ENCODE measurements around the gene C16orf78. TPM values are rescaled to one million over a fixed set of nuclear protein-coding genes. Genes with fewer than 3 reads are reported as not detected.

Gene C16orf78
- total RNA-seq, 4 donors from 2014 or later: not detected

DNA sequence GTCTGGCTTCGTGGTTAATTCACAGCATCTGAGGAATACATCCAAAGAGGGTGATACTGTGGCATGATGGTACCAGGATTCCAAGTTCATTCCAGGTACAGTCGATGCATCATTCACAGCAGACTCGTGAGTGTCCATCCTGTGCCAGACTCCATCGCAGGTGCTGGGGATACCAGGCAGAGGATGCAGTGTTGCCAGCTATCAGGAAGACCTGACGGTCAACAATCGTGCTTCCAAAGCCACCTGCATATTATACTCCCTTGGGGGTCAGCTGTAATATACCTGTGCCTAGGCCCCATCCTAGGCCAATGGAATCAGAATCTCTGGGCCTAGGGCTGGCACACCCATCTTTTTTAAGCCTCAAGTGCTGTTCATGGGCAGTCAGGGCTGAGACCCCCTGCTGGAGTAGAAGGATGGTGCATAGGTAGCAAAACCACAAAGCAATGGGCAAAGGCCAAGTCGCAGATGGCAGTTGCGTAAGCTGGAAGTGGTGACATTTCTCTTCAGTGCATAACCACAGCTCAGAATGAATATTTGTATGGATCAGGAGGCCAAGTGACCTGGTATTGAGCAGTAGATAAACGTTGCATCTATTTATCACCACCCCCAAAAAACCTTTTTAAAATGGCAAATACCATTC, 42.9 kb upstream of the C16orf78 start:
- no peaks in the 10 kb centered on the region for H3K27me3 ChIP-seq
- no peak for DNase-seq
- no peak overlapping the region for H3K4me3 ChIP-seq
- in situ Hi-C loops (cut with MboI; ENCODE audit: low sequenced_read_pairs in 4 of 4) (no loop called here), intact Hi-C loops (cut with DNase I; ENCODE audit: low total_unique reads) (no loop called here)
- H3K36me3 ChIP-seq: no peaks in the 10 kb centered on the region
- H3K27ac ChIP-seq: no peak overlapping the region
- ATAC-seq: no peak
- no peaks in the 10 kb centered on the region for H3K4me1 ChIP-seq
- no peak for TF ChIP-seq POLR2A (IDR thresholded peaks at IDR 0.05)
- TF ChIP-seq, protein P1, sequence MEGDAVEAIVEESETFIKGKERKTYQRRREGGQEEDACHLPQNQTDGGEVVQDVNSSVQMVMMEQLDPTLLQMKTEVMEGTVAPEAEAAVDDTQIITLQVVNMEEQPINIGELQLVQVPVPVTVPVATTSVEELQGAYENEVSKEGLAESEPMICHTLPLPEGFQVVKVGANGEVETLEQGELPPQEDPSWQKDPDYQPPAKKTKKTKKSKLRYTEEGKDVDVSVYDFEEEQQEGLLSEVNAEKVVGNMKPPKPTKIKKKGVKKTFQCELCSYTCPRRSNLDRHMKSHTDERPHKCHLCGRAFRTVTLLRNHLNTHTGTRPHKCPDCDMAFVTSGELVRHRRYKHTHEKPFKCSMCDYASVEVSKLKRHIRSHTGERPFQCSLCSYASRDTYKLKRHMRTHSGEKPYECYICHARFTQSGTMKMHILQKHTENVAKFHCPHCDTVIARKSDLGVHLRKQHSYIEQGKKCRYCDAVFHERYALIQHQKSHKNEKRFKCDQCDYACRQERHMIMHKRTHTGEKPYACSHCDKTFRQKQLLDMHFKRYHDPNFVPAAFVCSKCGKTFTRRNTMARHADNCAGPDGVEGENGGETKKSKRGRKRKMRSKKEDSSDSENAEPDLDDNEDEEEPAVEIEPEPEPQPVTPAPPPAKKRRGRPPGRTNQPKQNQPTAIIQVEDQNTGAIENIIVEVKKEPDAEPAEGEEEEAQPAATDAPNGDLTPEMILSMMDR (IDR thresholded peaks at IDR 0.05 in 4 of 5, conservative IDR thresholded peaks at IDR 0.05 in 1 of 5): no peak
- no peaks in the 10 kb centered on the region for H3K9me3 ChIP-seq

GRCh38 chr16:49332589-49333258, 40.9 kb upstream of the C16orf78 start:
- TF ChIP-seq, protein P1 (IDR thresholded peaks at IDR 0.05 in 4 of 5, conservative IDR thresholded peaks at IDR 0.05 in 1 of 5): no peak
- no peak for TF ChIP-seq POLR2A (IDR thresholded peaks at IDR 0.05)

DNA sequence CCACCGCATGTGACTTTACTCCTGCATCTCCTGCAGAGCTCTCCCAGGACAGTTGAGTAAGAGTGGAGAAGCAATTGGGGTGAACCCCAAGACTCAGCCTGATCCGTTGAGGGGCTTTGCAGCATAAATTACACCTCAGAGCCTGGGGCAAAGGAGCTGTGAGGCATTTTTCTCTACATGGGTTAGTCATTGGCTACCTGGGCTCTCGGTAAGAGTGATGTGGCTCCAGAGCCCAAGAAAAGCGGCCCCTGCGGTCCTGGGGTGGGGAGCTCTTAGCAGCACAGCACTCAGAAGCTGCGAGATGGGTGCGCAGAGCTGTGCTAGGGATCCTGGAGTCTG, 40.4 kb upstream of the C16orf78 start:
- intact Hi-C loops (cut with DNase I; ENCODE audit: low total_unique reads) (no loop called here), in situ Hi-C loops (cut with MboI; ENCODE audit: low sequenced_read_pairs in 4 of 4) (no loop called here)
- ATAC-seq: no peak

More at GRCh38 chr16:49332589-49333258, 40.9 kb upstream of the C16orf78 start:
- no peak for DNase-seq
- ATAC-seq: no peak
- Histone ChIP-seq H3K27me3 (peaks cover 0 to 4% (median 0%) of the 10 kb centered on the region in 3 donors), H3K4me3 (no peak overlapping the region), H3K27ac (no peak overlapping the region), H3K9me3 (no peaks in the 10 kb centered on the region), H3K36me3 (no peaks in the 10 kb centered on the region), H3K4me1 (no peaks in the 10 kb centered on the region)
- in situ Hi-C loops (cut with MboI; ENCODE audit: low sequenced_read_pairs in 4 of 4): no loop called here
- intact Hi-C loops (cut with DNase I; ENCODE audit: low total_unique reads): no loop called here

GRCh38 chr16:49335828-49336227, 37.8 kb upstream of the C16orf78 start:
- TF ChIP-seq, protein P1 (IDR thresholded peaks at IDR 0.05 in 4 of 5, conservative IDR thresholded peaks at IDR 0.05 in 1 of 5): no peak
- TF ChIP-seq POLR2A (IDR thresholded peaks at IDR 0.05): no peak
- H3K27ac ChIP-seq: no peak overlapping the region
- no peak for DNase-seq
- no peak for ATAC-seq
- intact Hi-C loops (cut with DNase I; ENCODE audit: low total_unique reads): no loop called here
- H3K9me3 ChIP-seq: no peaks in the 10 kb centered on the region
- peaks cover 0 to 14% (median 3%) of the 10 kb centered on the region in 3 donors for H3K27me3 ChIP-seq
- H3K36me3 ChIP-seq: no peaks in the 10 kb centered on the region
- in situ Hi-C loops (cut with MboI; ENCODE audit: low sequenced_read_pairs in 4 of 4): no loop called here
- no peak overlapping the region for H3K4me3 ChIP-seq
- no peaks in the 10 kb centered on the region for H3K4me1 ChIP-seq

More for the DNA sequence above, 40.4 kb upstream of the C16orf78 start:
- TF ChIP-seq, protein P1 (IDR thresholded peaks at IDR 0.05 in 4 of 5, conservative IDR thresholded peaks at IDR 0.05 in 1 of 5): no peak
- TF ChIP-seq POLR2A (IDR thresholded peaks at IDR 0.05): no peak
- H3K4me3 ChIP-seq: no peak overlapping the region
- H3K4me1 ChIP-seq: no peaks in the 10 kb centered on the region
- no peak for DNase-seq
- no peak overlapping the region for H3K27ac ChIP-seq
- no peaks in the 10 kb centered on the region for H3K9me3 ChIP-seq
- no peaks in the 10 kb centered on the region for H3K36me3 ChIP-seq
- H3K27me3 ChIP-seq: peaks cover 0 to 4% (median 0%) of the 10 kb centered on the region in 3 donors

Measured in gastrocnemius medialis (tissue), 4 donors.